ENCODE results near the gene TMEM214. TPM values are rescaled to one million over a fixed set of nuclear protein-coding genes. Genes with fewer than 3 reads are reported as not detected.
A peak's percentile ranks its signal among the peaks of the same experiment; 100 is the strongest.

TMEM214 gene
- total RNA-seq, 1 donor: 70.4 TPM

GRCh38 chr2:27065128-27065527 is 32.4 kb downstream of the TMEM214 start:
- TF ChIP-seq, protein P1, sequence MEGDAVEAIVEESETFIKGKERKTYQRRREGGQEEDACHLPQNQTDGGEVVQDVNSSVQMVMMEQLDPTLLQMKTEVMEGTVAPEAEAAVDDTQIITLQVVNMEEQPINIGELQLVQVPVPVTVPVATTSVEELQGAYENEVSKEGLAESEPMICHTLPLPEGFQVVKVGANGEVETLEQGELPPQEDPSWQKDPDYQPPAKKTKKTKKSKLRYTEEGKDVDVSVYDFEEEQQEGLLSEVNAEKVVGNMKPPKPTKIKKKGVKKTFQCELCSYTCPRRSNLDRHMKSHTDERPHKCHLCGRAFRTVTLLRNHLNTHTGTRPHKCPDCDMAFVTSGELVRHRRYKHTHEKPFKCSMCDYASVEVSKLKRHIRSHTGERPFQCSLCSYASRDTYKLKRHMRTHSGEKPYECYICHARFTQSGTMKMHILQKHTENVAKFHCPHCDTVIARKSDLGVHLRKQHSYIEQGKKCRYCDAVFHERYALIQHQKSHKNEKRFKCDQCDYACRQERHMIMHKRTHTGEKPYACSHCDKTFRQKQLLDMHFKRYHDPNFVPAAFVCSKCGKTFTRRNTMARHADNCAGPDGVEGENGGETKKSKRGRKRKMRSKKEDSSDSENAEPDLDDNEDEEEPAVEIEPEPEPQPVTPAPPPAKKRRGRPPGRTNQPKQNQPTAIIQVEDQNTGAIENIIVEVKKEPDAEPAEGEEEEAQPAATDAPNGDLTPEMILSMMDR (IDR thresholded peaks at IDR 0.05; ENCODE audit: insufficient read depth, low read depth, low read length): no peak
- DNase-seq (ENCODE audit: low read depth): no peak
- H3K4me3 ChIP-seq (ENCODE audit: low read depth, low read length): no peak overlapping the region

- DNase-seq (ENCODE audit: low read depth): no peak
- TF ChIP-seq, protein P1 (IDR thresholded peaks at IDR 0.05; ENCODE audit: insufficient read depth, low read depth, low read length): no peak
- no peak overlapping the region for H3K4me3 ChIP-seq (ENCODE audit: low read depth, low read length)
Measured at GRCh38 chr2:27067385-27067784, 34.6 kb downstream of the TMEM214 start.

- peak overlapping the region; percentile 93 for H3K4me3 ChIP-seq (ENCODE audit: low read depth, low read length)
- DNase-seq (ENCODE audit: low read depth): no peak
- TF ChIP-seq, protein P1 (IDR thresholded peaks at IDR 0.05; ENCODE audit: insufficient read depth, low read depth, low read length): no peak
Measured at GRCh38 chr2:27069436-27069835, 36.7 kb downstream of the TMEM214 start.

DNA sequence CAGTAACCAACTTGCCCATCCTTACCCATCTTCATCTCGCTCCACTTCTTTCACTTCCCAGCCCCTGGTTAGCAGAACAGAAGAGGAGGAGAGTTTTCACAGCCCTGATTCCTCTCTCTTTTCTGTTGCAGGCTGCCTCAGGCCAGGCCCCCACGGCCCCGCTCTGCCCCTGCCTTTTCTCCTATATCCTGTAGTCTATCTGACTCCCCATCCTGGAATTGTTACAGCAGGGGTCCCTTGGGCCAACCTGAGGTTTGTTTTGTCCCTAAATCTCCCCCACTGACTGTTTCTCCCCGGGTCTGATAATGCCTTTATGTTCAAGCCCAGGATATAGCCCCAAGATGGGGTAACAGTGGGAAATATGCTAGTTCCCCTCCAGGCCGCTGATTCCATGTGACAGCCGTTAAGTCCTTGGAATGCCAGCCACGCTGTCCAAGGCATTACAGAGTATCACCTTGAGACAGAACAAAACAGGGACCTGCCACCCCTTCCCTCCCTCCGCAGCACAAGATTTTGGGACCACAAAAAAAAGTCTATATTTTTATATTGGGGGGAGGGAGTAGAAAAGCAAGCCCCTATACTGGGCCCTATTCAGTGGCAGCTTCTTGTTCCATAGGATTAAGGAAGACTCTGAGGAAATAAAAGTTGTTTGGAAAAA is 37.3 kb downstream of the TMEM214 start:
- TF ChIP-seq, protein P1 (IDR thresholded peaks at IDR 0.05; ENCODE audit: insufficient read depth, low read depth, low read length): no peak
- DNase-seq (ENCODE audit: low read depth): no peak
- peak overlapping the region; percentile 93 for H3K4me3 ChIP-seq (ENCODE audit: low read depth, low read length)

GRCh38 chr2:27070653-27071276 is 38.0 kb downstream of the TMEM214 start:
- H3K4me3 ChIP-seq (ENCODE audit: low read depth, low read length): peak overlapping the region; percentile 93
- DNase-seq (ENCODE audit: low read depth): no peak
- TF ChIP-seq, protein P1 (IDR thresholded peaks at IDR 0.05; ENCODE audit: insufficient read depth, low read depth, low read length): no peak

DNA sequence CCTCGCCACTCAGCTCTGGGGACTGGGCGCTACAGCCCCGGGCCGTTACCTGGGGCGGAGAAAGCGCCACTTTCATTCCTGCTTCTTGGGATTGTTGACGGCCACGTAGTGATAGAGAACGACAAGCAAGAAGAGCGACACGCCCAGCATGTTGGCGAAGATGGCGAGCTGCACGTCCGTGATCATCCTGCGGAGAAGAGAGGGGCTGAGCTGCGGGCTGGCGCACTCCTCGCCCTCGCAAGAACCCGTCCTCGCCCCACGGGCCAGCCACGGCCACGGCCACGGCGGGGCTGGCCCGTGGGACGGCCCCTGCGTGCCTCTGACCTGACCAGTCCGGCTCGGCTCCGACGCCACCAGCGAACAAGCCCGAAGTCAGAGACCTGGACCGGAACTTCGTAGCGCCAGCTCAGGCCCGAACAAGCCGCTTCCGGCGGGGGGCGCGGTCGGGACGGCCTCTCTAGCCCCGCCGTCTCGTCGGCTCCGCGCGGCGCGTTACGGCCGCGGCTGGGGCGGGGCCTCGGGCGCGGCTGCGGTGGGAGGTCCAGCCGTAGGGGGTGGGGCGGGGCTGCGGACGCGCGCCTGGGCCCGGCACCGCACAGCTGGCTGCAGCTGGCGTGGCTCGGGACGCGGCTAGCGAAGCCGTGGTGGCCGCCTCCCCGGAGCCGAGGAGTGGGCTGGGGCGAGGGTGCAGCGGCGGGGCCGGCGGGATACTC is 38.7 kb downstream of the TMEM214 start, which contains the start of gene OST4:
Gene OST4, minus strand, starts transcription at position 378 of the 713 bp plus-strand sequence.
- DNase-seq (ENCODE audit: low read depth): peak; percentile 94
- TF ChIP-seq, protein P1 (IDR thresholded peaks at IDR 0.05; ENCODE audit: insufficient read depth, low read depth, low read length): no peak
- H3K4me3 ChIP-seq (ENCODE audit: low read depth, low read length): peak within 1 kb of the TSS; percentile 93

Measured in fibroblast of villous mesenchyme (primary cell).